DOHH2 (cell line): ENCODE data around the gene NYAP1.

Source experiments
- H3F3A ChIP-seq: fragments of 200-600 bp; sonication (generic), shearing (Covaris generic); 2 replicates; pipeline ENCODE4 v1.6.0; 2016; ENCODE audit warnings: antibody characterized with exemption, mild to moderate bottlenecking; ENCODE audit not compliant: control insufficient read depth, insufficient read depth
- H3K27ac ChIP-seq: fragments of 200-600 bp; sonication (generic); 2 replicates; pipeline ENCODE4 v1.5.1; 2014; ENCODE audit warnings: low read depth, mild to moderate bottlenecking, low read length, moderate library complexity
- H3K27me3 ChIP-seq: fragments of 200-600 bp; sonication (generic); 2 replicates; pipeline ENCODE4 v1.6.1; 2014; ENCODE audit warnings: mild to moderate bottlenecking, low read length, mixed read lengths; ENCODE audit not compliant: control insufficient read depth
- H3K36me3 ChIP-seq: fragments of 200-600 bp; sonication (generic); 2 replicates; pipeline ENCODE4 v1.6.1; 2014; ENCODE audit warnings: mild to moderate bottlenecking, low read length, moderate library complexity, mixed read lengths; ENCODE audit not compliant: control insufficient read depth
- H3K4me1 ChIP-seq: fragments of 200-600 bp; sonication (generic); 2 replicates; pipeline ENCODE4 v1.6.1; 2014; ENCODE audit warnings: mild to moderate bottlenecking, low read length, mixed read lengths; ENCODE audit not compliant: control insufficient read depth
- H3K4me2 ChIP-seq: fragments of 200-600 bp; sonication (generic); 2 replicates; pipeline ENCODE4 v1.6.0; 2014; ENCODE audit warnings: mild to moderate bottlenecking, low read length, moderate library complexity
- H3K4me3 ChIP-seq: fragments of 200-600 bp; sonication (generic); 2 replicates; pipeline ENCODE4 v1.5.1; 2014; ENCODE audit warnings: mild to moderate bottlenecking, low read length, mixed read lengths
- H3K79me2 ChIP-seq: fragments of 200-600 bp; sonication (generic); 2 replicates; pipeline ENCODE4 v1.6.1; 2014; ENCODE audit warnings: mild to moderate bottlenecking, low read length, mixed read lengths; ENCODE audit not compliant: control insufficient read depth
- H3K9me2 ChIP-seq: fragments of 200-600 bp; sonication (generic); replicated peaks from 2 replicates; pipeline ENCODE4 v1.6.1; 2014; ENCODE audit warnings: mild to moderate bottlenecking, low read length, mixed read lengths; ENCODE audit not compliant: control insufficient read depth
- H3K9me3 ChIP-seq: fragments of 200-600 bp; sonication (generic); 2 replicates; pipeline ENCODE4 v1.6.1; 2014; ENCODE audit warnings: antibody characterized with exemption, low read length, mixed read lengths; ENCODE audit not compliant: control insufficient read depth, insufficient read depth
- H4K20me1 ChIP-seq: fragments of 200-600 bp; sonication (generic); 2 replicates; pipeline ENCODE4 v1.6.0; 2014; ENCODE audit warnings: low read depth, mild to moderate bottlenecking, antibody characterized with exemption, low read length, moderate library complexity; ENCODE audit not compliant: control insufficient read depth, insufficient read depth
- EZH2phosphoT487 ChIP-seq: fragments of 200-600 bp; sonication (generic); IDR thresholded peaks from 2 replicates; pipeline ENCODE4 v1.6.1; 2017; ENCODE audit warnings: borderline replicate concordance, mild to moderate bottlenecking, antibody characterized with exemption, low read length, moderate library complexity, mixed read lengths
- TF ChIP-seq, protein P1 (sequence below): fragments of 200-600 bp; sonication (generic); IDR thresholded peaks from one replicate; pipeline ENCODE4 v1.5.1; 2014; ENCODE audit warnings: antibody characterized with exemption, mild to moderate bottlenecking, low read depth, low read length; ENCODE audit not compliant: poor library complexity, severe bottlenecking

NYAP1 gene

DNA sequence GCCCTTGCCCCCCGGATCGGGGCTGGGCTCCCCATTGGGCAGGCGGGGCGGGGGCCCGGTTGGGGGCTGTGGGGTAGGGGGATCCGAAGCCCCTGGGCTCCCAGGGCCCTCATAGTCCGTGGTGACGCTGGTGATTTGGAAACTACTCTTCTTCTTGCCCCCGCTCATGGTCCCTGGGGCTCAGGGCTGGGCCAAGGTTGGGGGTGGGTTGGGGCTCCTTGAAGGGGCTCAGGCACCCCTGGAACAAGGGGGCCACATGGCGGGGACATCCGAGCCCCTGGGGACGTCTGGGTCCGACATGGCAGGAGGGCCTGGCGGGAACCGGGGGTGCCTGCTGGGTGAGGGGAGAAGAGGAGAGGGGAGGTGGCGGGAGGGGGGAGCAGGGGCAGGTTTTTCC lies 5.9 kb upstream of the NYAP1 start:
- peaks cover 60% of the 10 kb centered on the region for H3K4me1 ChIP-seq
- H3K9me2 ChIP-seq: no peaks in the 10 kb centered on the region
- H3K36me3 ChIP-seq: peaks cover 56% of the 10 kb centered on the region
- H3K27me3 ChIP-seq: no peaks in the 10 kb centered on the region
- H3K79me2 ChIP-seq: peaks cover 54% of the 10 kb centered on the region
- peak overlapping the region; percentile 95 for H3K4me2 ChIP-seq
- TF ChIP-seq EZH2phosphoT487: no peak
- TF ChIP-seq, protein P1, sequence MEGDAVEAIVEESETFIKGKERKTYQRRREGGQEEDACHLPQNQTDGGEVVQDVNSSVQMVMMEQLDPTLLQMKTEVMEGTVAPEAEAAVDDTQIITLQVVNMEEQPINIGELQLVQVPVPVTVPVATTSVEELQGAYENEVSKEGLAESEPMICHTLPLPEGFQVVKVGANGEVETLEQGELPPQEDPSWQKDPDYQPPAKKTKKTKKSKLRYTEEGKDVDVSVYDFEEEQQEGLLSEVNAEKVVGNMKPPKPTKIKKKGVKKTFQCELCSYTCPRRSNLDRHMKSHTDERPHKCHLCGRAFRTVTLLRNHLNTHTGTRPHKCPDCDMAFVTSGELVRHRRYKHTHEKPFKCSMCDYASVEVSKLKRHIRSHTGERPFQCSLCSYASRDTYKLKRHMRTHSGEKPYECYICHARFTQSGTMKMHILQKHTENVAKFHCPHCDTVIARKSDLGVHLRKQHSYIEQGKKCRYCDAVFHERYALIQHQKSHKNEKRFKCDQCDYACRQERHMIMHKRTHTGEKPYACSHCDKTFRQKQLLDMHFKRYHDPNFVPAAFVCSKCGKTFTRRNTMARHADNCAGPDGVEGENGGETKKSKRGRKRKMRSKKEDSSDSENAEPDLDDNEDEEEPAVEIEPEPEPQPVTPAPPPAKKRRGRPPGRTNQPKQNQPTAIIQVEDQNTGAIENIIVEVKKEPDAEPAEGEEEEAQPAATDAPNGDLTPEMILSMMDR: no peak
- peak overlapping the region; percentile 96 for H3K4me3 ChIP-seq
- peak overlapping the region; percentile 83 for H3K27ac ChIP-seq
- peaks cover 3% of the 10 kb centered on the region; the same call in 1 of the 2 replicates for H3F3A ChIP-seq
- H4K20me1 ChIP-seq: peaks cover 29% of the 10 kb centered on the region
- no peaks in the 10 kb centered on the region for H3K9me3 ChIP-seq

- H3K36me3 ChIP-seq: peaks cover 47% of the 10 kb centered on the region
- peak within 1 kb of the TSS; percentile 83 for H3K27ac ChIP-seq
- H3F3A ChIP-seq: peaks cover 6% of the 10 kb centered on the region; the same call in 1 of the 2 replicates
- H3K4me2 ChIP-seq: peak within 1 kb of the TSS; percentile 95
- H3K27me3 ChIP-seq: peaks cover 4% of the 10 kb centered on the region
- peaks cover 55% of the 10 kb centered on the region for H3K4me1 ChIP-seq
- no peaks in the 10 kb centered on the region for H3K9me2 ChIP-seq
- H3K9me3 ChIP-seq: no peaks in the 10 kb centered on the region
- peaks cover 53% of the 10 kb centered on the region for H3K79me2 ChIP-seq
- peak within 1 kb of the TSS; percentile 96 for H3K4me3 ChIP-seq
- TF ChIP-seq EZH2phosphoT487: no peak
- TF ChIP-seq, protein P1: no peak
- peaks cover 27% of the 10 kb centered on the region for H4K20me1 ChIP-seq
Observed at GRCh38 chr7:100478958-100479660, 4.6 kb upstream of the NYAP1 start, which contains the start of gene TSC22D4. Gene TSC22D4, minus strand, starts transcription at chr7:100479214. Its CDS starts 1,176 bp downstream, at chr7:100478038.

GRCh38 chr7:100481466-100481865 lies 2.3 kb upstream of the NYAP1 start:
- no peak overlapping the region for H3K4me2 ChIP-seq
- H3K4me3 ChIP-seq: no peak overlapping the region
- TF ChIP-seq, protein P1: no peak
- no peak for TF ChIP-seq EZH2phosphoT487
- peaks cover 8% of the 10 kb centered on the region for H4K20me1 ChIP-seq
- H3K9me2 ChIP-seq: no peaks in the 10 kb centered on the region
- peaks cover 24% of the 10 kb centered on the region for H3K36me3 ChIP-seq
- H3K27ac ChIP-seq: no peak overlapping the region
- peaks cover 32% of the 10 kb centered on the region for H3K4me1 ChIP-seq
- peaks cover 6% of the 10 kb centered on the region for H3F3A ChIP-seq
- peaks cover 29% of the 10 kb centered on the region for H3K79me2 ChIP-seq
- H3K27me3 ChIP-seq: peaks cover 16% of the 10 kb centered on the region
- no peaks in the 10 kb centered on the region for H3K9me3 ChIP-seq
